HEK293T (cell line): Measurements from ENCODE around the gene POU5F1.

Source experiments
- CTCF ChIA-PET: fragments of 350-600 bp; formaldehyde crosslinking; extraction: SDS; loops from one replicate; lab custom pipeline; 2021; ENCODE audit warnings: antibody characterized with exemption, inconsistent platforms; lab: Yijun Ruan, JAX
- POLR2A ChIA-PET: fragments of 350-600 bp; formaldehyde crosslinking; extraction: SDS; loops from one replicate; lab custom pipeline; 2020; ENCODE audit warnings: antibody characterized with exemption, inconsistent platforms; lab: Yijun Ruan, JAX
- DNase-seq: peaks from one replicate; pipeline ENCODE4 v3.0.0; 2012; ENCODE audit warnings: mixed read lengths; ENCODE audit errors: extremely low spot score
- ARNT ChIP-seq: fragments of 450-650 bp; IDR thresholded peaks from 2 replicates; pipeline ENCODE4 v1.6.1; 2017; ENCODE audit warnings: mild to moderate bottlenecking
- BHLHE40 ChIP-seq: fragments of 450-650 bp; IDR thresholded peaks from 2 replicates; pipeline ENCODE4 v1.6.1; 2016; ENCODE audit warnings: mild to moderate bottlenecking, moderate library complexity, borderline replicate concordance
- CTBP1 ChIP-seq: fragments of 450-650 bp; IDR thresholded peaks from 2 replicates; pipeline ENCODE4 v1.6.1; 2016; ENCODE audit warnings: borderline replicate concordance
- ELF4 ChIP-seq: fragments of 450-650 bp; IDR thresholded peaks from 2 replicates; pipeline ENCODE4 v1.6.1; 2017; ENCODE audit warnings: antibody characterized with exemption
- FOXA1 ChIP-seq: fragments of 450-650 bp; IDR thresholded peaks from 2 replicates; pipeline ENCODE4 v1.6.1; 2016; ENCODE audit warnings: mild to moderate bottlenecking
- FOXK2 ChIP-seq: fragments of 450-650 bp; IDR thresholded peaks from 2 replicates; pipeline ENCODE4 v1.6.1; 2016; ENCODE audit warnings: mild to moderate bottlenecking
- FOXM1 ChIP-seq: fragments of 450-650 bp; IDR thresholded peaks from 2 replicates; pipeline ENCODE4 v1.6.1; 2017; ENCODE audit warnings: mild to moderate bottlenecking, borderline replicate concordance
- HDGF ChIP-seq: fragments of 450-650 bp; IDR thresholded peaks from 2 replicates; pipeline ENCODE4 v1.6.1; 2017; ENCODE audit warnings: antibody characterized with exemption, borderline replicate concordance
- L3MBTL2 ChIP-seq: fragments of 450-650 bp; conservative IDR thresholded peaks from 2 replicates; pipeline ENCODE4 v1.6.1; 2016; ENCODE audit warnings: mild to moderate bottlenecking
- LEF1 ChIP-seq: fragments of 450-650 bp; IDR thresholded peaks from 2 replicates; pipeline ENCODE4 v1.6.1; 2017; ENCODE audit warnings: mild to moderate bottlenecking, borderline replicate concordance
- NFRKB ChIP-seq: fragments of 450-650 bp; IDR thresholded peaks from 2 replicates; pipeline ENCODE4 v1.6.1; 2016; ENCODE audit warnings: mild to moderate bottlenecking, moderate library complexity
- SP1 ChIP-seq: fragments of 450-650 bp; IDR thresholded peaks from 2 replicates; pipeline ENCODE4 v1.6.1; 2017
- SUZ12 ChIP-seq: fragments of 450-650 bp; IDR thresholded peaks from 2 replicates; pipeline ENCODE4 v1.6.1; 2016; ENCODE audit warnings: mild to moderate bottlenecking
- TARDBP ChIP-seq: fragments of 450-650 bp; IDR thresholded peaks from 2 replicates; pipeline ENCODE4 v1.6.1; 2016
- ZNF384 ChIP-seq: fragments of 450-650 bp; IDR thresholded peaks from 2 replicates; pipeline ENCODE4 v1.6.1; 2016
- TF ChIP-seq, protein P1 (sequence below): fragments of 450-650 bp; IDR thresholded peaks from 2 replicates; pipeline ENCODE4 v1.6.1; 2016

The POU5F1 gene

DNA sequence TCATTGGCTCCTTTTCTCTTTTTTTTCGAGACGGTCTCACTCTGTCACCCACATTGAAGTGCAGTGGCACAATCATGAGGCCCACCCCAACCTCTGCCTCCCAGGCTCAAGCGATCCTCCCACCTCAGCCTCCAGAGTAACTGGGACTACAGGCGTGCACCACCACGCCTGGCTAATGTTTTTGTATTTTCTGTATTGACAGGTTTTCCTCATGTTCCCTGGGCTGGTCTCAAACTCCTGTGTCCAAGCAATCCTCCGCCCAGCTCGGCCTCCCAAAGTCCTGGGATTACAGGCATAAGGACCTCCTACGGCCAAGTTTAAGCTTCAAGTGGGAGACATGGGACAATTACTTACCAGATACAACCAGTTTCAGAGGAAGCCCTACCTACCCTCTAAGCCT is 9.4 kb upstream of the POU5F1 start:
- ChIA-PET CTCF (no interaction called here), POLR2A (interaction anchor here (2.0 kb wide), 1 partner anchor 21 kb away, joined by 6 read pairs; no protein-coding TSS in a partner anchor)
- no peak for DNase-seq
- TF ChIP-seq L3MBTL2, result no peak
- no peak for TF ChIP-seq NFRKB
- no peak for TF ChIP-seq FOXM1
- no peak for TF ChIP-seq HDGF
- no peak for TF ChIP-seq FOXA1
- no peak for TF ChIP-seq ELF4
- TF ChIP-seq, protein P1, sequence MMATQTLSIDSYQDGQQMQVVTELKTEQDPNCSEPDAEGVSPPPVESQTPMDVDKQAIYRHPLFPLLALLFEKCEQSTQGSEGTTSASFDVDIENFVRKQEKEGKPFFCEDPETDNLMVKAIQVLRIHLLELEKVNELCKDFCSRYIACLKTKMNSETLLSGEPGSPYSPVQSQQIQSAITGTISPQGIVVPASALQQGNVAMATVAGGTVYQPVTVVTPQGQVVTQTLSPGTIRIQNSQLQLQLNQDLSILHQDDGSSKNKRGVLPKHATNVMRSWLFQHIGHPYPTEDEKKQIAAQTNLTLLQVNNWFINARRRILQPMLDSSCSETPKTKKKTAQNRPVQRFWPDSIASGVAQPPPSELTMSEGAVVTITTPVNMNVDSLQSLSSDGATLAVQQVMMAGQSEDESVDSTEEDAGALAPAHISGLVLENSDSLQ, result no peak

DNA sequence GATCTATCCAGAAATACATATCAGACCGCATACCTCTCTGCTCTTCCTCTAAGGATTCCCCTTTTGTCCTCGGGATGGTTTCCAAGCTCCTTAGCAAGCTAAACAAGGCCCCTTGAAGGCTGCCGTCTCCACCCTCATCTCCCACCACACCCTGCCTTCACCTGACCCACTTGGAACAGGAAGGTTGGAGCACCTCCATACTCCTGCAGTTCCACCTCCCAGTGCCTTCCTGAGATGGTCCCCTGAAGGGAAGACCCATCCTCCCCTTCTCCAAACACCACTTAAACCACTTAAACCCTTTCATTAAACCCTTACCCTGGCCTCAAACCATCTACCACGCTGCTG is 8.5 kb upstream of the POU5F1 start:
- ChIA-PET CTCF (no interaction called here), POLR2A (interaction anchor here (2.0 kb wide), 1 partner anchor 20 kb away, joined by 6 read pairs; no protein-coding TSS in a partner anchor)
- no peak for DNase-seq
- TF ChIP-seq FOXK2 (no peak), L3MBTL2 (no peak), ELF4 (no peak)

DNA sequence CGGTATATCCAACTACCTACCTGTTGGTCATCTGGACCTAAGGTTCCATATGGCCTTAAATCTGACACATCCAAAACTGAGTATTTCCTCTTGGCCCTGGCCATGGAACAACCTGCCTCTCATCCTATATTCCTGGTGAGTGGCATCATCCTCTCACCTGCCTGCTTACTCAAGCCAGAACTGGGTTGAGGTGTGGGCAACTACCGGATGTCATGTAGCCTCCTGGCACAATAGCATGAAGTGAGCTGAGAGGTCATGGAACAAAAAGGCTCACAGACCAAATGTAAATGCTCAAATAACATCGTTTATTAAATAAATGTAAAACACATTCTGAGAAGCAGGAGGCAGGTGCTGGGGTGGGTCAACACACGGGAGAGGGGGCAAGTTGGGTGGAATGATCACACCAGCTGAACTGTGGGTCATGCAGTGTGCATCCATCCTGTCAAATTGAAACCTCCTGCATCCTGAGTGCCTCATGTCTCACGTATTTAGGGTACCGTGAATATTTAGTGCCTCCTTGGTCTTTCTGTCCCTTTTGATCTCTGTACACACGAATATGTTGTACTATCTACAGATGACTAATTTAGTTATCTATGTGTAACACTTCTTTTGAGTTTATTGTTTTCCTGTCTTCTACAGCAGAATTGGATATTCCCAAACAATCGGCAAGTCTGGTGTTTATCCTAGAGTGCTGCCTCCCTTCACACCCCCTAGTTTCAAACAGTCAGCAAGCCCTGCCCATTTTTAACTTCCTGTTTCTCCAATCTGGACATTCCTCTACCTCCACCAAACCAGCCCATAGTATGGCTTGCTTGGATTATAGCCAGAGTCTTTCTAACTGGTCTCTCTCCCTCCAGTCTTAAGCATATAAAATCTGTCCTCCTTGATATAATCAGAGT is 7.9 kb upstream of the POU5F1 start:
- DNase-seq, result no peak
- no peak for TF ChIP-seq HDGF
- TF ChIP-seq CTBP1, result no peak
- TF ChIP-seq NFRKB, result no peak
- no peak for TF ChIP-seq ZNF384
- no peak for TF ChIP-seq SP1
- TF ChIP-seq ARNT, result no peak
- TF ChIP-seq LEF1, result no peak
- TF ChIP-seq, protein P1, result no peak
- TF ChIP-seq BHLHE40, result no peak
- TF ChIP-seq TARDBP, result no peak
- no peak for TF ChIP-seq FOXM1
- ChIA-PET CTCF (no interaction called here), POLR2A (interaction anchor here (2.0 kb wide), 1 partner anchor 19 kb away, joined by 6 read pairs; no protein-coding TSS in a partner anchor)

DNA sequence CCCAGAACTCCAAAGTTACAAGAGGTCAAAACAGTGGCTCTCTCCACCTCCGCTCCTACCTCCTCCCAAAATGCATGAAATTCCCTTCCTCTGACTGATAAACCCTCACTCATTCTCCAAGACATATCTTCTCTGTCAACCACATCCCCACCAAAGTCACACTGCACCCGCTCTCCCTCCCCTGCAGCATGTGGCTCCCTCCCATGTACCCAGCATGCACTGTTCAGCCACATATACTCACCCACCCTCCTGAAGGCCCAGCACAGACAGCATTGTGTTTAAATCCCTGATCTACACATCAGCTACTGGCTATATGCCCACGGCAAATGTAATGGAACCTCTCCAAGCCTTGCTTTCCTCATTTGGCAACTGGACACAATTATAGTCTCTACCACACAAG is 5.5 kb upstream of the POU5F1 start:
- POLR2A ChIA-PET, result interaction anchor here (1.0 to 1.8 kb wide), 2 partner anchors 18 to 287 kb away, joined by 3 to 7 read pairs; partner anchors contain the start of gene TCF19
- no peak for TF ChIP-seq LEF1
- no peak for TF ChIP-seq CTBP1
- TF ChIP-seq ZNF384, result no peak
- TF ChIP-seq NFRKB, result no peak
- TF ChIP-seq SP1, result no peak
- TF ChIP-seq, protein P1, result no peak
- TF ChIP-seq ARNT, result no peak
- TF ChIP-seq BHLHE40, result no peak
- TF ChIP-seq SUZ12, result no peak
- TF ChIP-seq TARDBP, result no peak
- no peak for TF ChIP-seq HDGF
- TF ChIP-seq FOXK2, result no peak
- TF ChIP-seq FOXM1, result no peak
- TF ChIP-seq ELF4, result no peak
- no peak for TF ChIP-seq L3MBTL2
- DNase-seq, result no peak
- CTCF ChIA-PET, result no interaction called here

DNA sequence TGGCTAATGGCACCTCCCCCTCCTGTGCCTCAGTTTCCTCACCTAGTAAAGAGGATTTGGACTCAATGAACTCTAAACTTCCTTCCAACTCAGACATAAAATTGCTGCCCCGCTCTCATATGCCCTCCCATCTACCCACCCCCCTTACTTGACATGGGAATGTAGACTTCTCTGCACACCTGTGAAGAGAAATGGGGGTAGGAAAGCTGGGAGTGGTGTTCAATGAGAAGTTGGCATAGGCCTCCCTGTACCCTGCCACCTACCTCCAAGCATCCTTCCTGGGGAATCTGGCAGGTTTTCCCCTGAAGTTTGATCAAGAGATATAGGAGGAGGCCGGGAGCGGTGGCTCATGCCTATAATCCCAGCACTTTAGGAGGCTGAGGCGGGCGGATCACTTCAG is 3.9 kb upstream of the POU5F1 start:
- ChIA-PET CTCF (no interaction called here), POLR2A (interaction anchor here (0.9 to 1.8 kb wide), 2 partner anchors 16 kb away, joined by 4 to 7 read pairs; partner anchors contain the start of gene TCF19)
- no peak for TF ChIP-seq L3MBTL2
- TF ChIP-seq NFRKB, result no peak
- no peak for TF ChIP-seq ARNT
- no peak for TF ChIP-seq SUZ12
- TF ChIP-seq SP1, result no peak
- no peak for TF ChIP-seq FOXK2
- TF ChIP-seq, protein P1, result no peak
- TF ChIP-seq HDGF, result no peak
- TF ChIP-seq TARDBP, result no peak
- TF ChIP-seq LEF1, result no peak
- TF ChIP-seq FOXA1, result no peak
- TF ChIP-seq CTBP1, result no peak
- no peak for TF ChIP-seq ELF4
- TF ChIP-seq FOXM1, result no peak
- no peak for DNase-seq
